ENCODE results near the gene TUBA4A. TPM values are rescaled to one million over a fixed set of nuclear protein-coding genes. Genes with fewer than 3 reads are reported as not detected.
"Not testable (repeated sequence)": the region's sequence is repeated elsewhere in the genome, so short reads cannot be mapped to it uniquely, and the experiment has no call there.

Gene TUBA4A
- total RNA-seq, 1 experiment from 2014 or later, result 7.7 TPM

- Histone ChIP-seq H3K4me3 (no peak overlapping the region), H3K27me3 (no peaks in the 10 kb centered on the region), H3K36me3 (peaks cover 19% of the 10 kb centered on the region), H3K9me3 (no peaks in the 10 kb centered on the region)
- peak; percentile 62 for DNase-seq
Measured at GRCh38 chr2:219277703-219278654, 24.3 kb upstream of the TUBA4A start.

- Histone ChIP-seq H3K9me3 (no peaks in the 10 kb centered on the region), H3K4me3 (no peak overlapping the region), H3K27me3 (no peaks in the 10 kb centered on the region), H3K36me3 (no peaks in the 10 kb centered on the region)
- DNase-seq, result peak; percentile 75
Measured at GRCh38 chr2:219274361-219274921, 20.7 kb upstream of the TUBA4A start.

GRCh38 chr2:219273937-219274336 lies 20.2 kb upstream of the TUBA4A start:
- Histone ChIP-seq H3K9me3 (no peaks in the 10 kb centered on the region), H3K36me3 (no peaks in the 10 kb centered on the region), H3K27me3 (no peaks in the 10 kb centered on the region), H3K4me3 (no peak overlapping the region)
- DNase-seq, result peak; percentile 77

- Histone ChIP-seq H3K9me3 (no peaks in the 10 kb centered on the region), H3K4me3 (no peak overlapping the region), H3K36me3 (no peaks in the 10 kb centered on the region), H3K27me3 (no peaks in the 10 kb centered on the region)
- DNase-seq, result peak; percentile 60
Measured at GRCh38 chr2:219272995-219273394, 19.3 kb upstream of the TUBA4A start.

GRCh38 chr2:219272356-219272755 lies 18.6 kb upstream of the TUBA4A start:
- no peak for DNase-seq
- H3K9me3 ChIP-seq, result no peaks in the 10 kb centered on the region
- H3K4me3 ChIP-seq, result no peak overlapping the region
- no peaks in the 10 kb centered on the region for H3K36me3 ChIP-seq
- H3K27me3 ChIP-seq, result no peaks in the 10 kb centered on the region

- no peak for DNase-seq
- Histone ChIP-seq H3K9me3 (no peaks in the 10 kb centered on the region), H3K36me3 (no peaks in the 10 kb centered on the region), H3K4me3 (no peak overlapping the region), H3K27me3 (no peaks in the 10 kb centered on the region)
Measured at GRCh38 chr2:219271021-219271420, 17.3 kb upstream of the TUBA4A start.

- Histone ChIP-seq H3K9me3 (no peaks in the 10 kb centered on the region), H3K4me3 (no peak overlapping the region), H3K36me3 (no peaks in the 10 kb centered on the region), H3K27me3 (no peaks in the 10 kb centered on the region)
- DNase-seq, result no peak
Measured at GRCh38 chr2:219270055-219270372, 16.3 kb upstream of the TUBA4A start.

- Histone ChIP-seq H3K36me3 (no peaks in the 10 kb centered on the region), H3K27me3 (no peaks in the 10 kb centered on the region), H3K9me3 (no peaks in the 10 kb centered on the region), H3K4me3 (no peak overlapping the region)
- DNase-seq, result no peak
Measured at GRCh38 chr2:219269362-219270054, 15.8 kb upstream of the TUBA4A start.

GRCh38 chr2:219268294-219268693 lies 14.6 kb upstream of the TUBA4A start:
- no peak for DNase-seq
- Histone ChIP-seq H3K27me3 (no peaks in the 10 kb centered on the region), H3K36me3 (no peaks in the 10 kb centered on the region), H3K4me3 (no peak overlapping the region), H3K9me3 (no peaks in the 10 kb centered on the region)

- no peaks in the 10 kb centered on the region for H3K27me3 ChIP-seq
- H3K9me3 ChIP-seq, result no peaks in the 10 kb centered on the region
- DNase-seq, result no peak
- H3K36me3 ChIP-seq, result no peaks in the 10 kb centered on the region
- no peak overlapping the region for H3K4me3 ChIP-seq
Measured at GRCh38 chr2:219266886-219267285, 13.2 kb upstream of the TUBA4A start.

- H3K27me3 ChIP-seq, result no peaks in the 10 kb centered on the region
- no peaks in the 10 kb centered on the region for H3K9me3 ChIP-seq
- H3K4me3 ChIP-seq, result no peak overlapping the region
- DNase-seq, result no peak
- no peaks in the 10 kb centered on the region for H3K36me3 ChIP-seq
Measured at GRCh38 chr2:219266232-219266631, 12.5 kb upstream of the TUBA4A start.

GRCh38 chr2:219261024-219261855 lies 7.5 kb upstream of the TUBA4A start:
- Histone ChIP-seq H3K27me3 (no peaks in the 10 kb centered on the region), H3K4me3 (no peak overlapping the region), H3K36me3 (no peaks in the 10 kb centered on the region), H3K9me3 (no peaks in the 10 kb centered on the region)
- DNase-seq, result no peak

- not testable (repeated sequence) for H3K9me3 ChIP-seq, DNase-seq, H3K36me3 ChIP-seq, H3K27me3 ChIP-seq, H3K4me3 ChIP-seq
Measured at GRCh38 chr2:219258942-219259341, 5.2 kb upstream of the TUBA4A start.

- peak overlapping the region; percentile 41 for H3K4me3 ChIP-seq
- H3K36me3 ChIP-seq, result no peaks in the 10 kb centered on the region; the same call in 1 of the 2 replicates
- peaks cover 6% of the 10 kb centered on the region; the same call in 1 of the 2 replicates for H3K27me3 ChIP-seq
- no peak for DNase-seq
- no peaks in the 10 kb centered on the region for H3K9me3 ChIP-seq
Measured at GRCh38 chr2:219254590-219255201, 978 bp upstream of the TUBA4A start.

GRCh38 chr2:219252900-219253752 lies 592 bp downstream of the TUBA4A start, which contains the start of gene TUBA4B:
TUBA4B (plus strand) TSS chr2:219253243; CDS start chr2:219253408, 165 bp downstream.
- peaks cover 6% of the 10 kb centered on the region; the same call in 1 of the 2 replicates for H3K27me3 ChIP-seq
- H3K9me3 ChIP-seq, result no peaks in the 10 kb centered on the region
- peak within 1 kb of the TSS; percentile 41 for H3K4me3 ChIP-seq
- H3K36me3 ChIP-seq, result peaks cover 3% of the 10 kb centered on the region
- no peak for DNase-seq

Measured in MG63 (cell line).